Measurements from ENCODE around the gene ARHGAP35.

ARHGAP35 gene

DNA sequence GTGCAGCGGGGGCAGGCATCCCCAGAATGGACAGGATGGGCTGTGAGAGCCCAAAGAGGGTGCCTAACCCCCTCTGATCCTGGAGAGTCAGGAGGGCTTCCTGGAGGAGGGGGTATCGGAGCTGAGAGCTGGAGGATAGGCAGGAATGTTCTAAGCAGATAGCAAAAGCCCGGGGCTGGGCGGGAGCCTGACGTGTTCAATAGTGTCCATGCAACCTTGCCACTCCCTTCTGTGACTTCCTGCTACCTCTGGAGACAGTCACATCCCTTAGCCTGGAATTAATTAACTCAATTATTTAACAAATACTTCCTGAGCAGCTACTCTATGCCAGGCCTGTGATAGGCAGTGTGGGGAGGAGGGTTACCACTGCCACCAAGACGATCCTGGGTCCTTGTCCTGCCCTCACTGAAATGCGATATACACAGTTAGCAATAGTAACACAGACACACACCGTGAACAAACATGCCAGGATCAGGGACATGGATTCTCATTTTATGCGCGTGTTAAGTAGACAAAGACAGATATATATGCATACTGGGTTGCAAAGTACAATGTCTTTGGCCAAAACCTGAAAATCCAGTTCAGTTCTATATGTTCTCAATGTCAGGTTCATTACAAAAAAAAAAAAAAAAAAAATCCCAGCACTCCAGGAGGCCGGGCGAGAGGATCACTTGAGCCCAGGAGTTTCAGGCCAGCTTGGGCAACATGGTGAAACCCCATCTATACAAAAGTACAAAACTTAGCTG lies 20.9 kb upstream of the ARHGAP35 start:
- TF ChIP-seq SP1 (IDR thresholded peaks at IDR 0.05) = no peak
- no peak for TF ChIP-seq ELF4 (IDR thresholded peaks at IDR 0.05)
- no peak for TF ChIP-seq LEF1 (IDR thresholded peaks at IDR 0.05; ENCODE audit: borderline replicate concordance)
- TF ChIP-seq NFRKB (IDR thresholded peaks at IDR 0.05) = no peak
- TF ChIP-seq, protein P1, sequence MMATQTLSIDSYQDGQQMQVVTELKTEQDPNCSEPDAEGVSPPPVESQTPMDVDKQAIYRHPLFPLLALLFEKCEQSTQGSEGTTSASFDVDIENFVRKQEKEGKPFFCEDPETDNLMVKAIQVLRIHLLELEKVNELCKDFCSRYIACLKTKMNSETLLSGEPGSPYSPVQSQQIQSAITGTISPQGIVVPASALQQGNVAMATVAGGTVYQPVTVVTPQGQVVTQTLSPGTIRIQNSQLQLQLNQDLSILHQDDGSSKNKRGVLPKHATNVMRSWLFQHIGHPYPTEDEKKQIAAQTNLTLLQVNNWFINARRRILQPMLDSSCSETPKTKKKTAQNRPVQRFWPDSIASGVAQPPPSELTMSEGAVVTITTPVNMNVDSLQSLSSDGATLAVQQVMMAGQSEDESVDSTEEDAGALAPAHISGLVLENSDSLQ (IDR thresholded peaks at IDR 0.05) = no peak
- no peak for TF ChIP-seq FOXA1 (IDR thresholded peaks at IDR 0.05)
- TF ChIP-seq FOXM1 (IDR thresholded peaks at IDR 0.05; ENCODE audit: borderline replicate concordance) = no peak
- no peak for TF ChIP-seq CTBP1 (IDR thresholded peaks at IDR 0.05; ENCODE audit: borderline replicate concordance)
- no peak for TF ChIP-seq L3MBTL2 (conservative IDR thresholded peaks at IDR 0.05)
- no peak for TF ChIP-seq ZNF384 (IDR thresholded peaks at IDR 0.05)
- POLR2A ChIA-PET = interaction anchor here (1.0 to 4.8 kb wide), 3 partner anchors 52 to 86 kb away, joined by 3 to 20 read pairs (median 12); partner anchors contain the start of gene SLC1A5
- CTCF ChIA-PET = interaction anchor here (0.7 to 3.5 kb wide), 14 partner anchors 10 to 173 kb away, joined by 3 to 30 read pairs (median 4); partner anchors contain the start of gene AP2S1
- no peak for DNase-seq (ENCODE audit: extremely low spot score)

DNA sequence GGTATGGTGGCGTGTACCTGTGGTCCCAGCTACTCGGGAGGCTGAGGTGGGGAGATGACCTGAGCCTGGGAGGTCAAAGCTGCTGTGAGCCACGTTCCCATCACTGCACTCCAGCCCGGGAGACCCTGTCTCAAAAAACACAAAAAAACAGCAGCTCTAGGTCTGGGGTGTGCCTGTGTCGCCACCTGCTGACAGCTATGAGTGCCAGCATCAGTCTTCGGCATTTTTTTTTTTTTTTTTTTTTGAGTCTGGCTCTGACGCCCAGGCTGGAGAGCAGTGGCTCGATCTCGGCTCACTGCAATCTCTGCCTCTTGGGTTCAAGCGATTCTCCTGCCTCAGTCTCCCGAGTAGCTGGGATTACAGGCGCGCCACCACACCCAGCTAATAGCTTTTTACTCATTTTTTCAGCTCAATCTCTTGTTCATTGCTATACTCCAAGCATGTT lies 20.3 kb upstream of the ARHGAP35 start:
- peak; percentile 69 for DNase-seq (ENCODE audit: extremely low spot score)
- ChIA-PET CTCF (interaction anchor here (0.7 to 3.5 kb wide), 15 partner anchors 10 to 300 kb away, joined by 3 to 30 read pairs (median 4); partner anchors contain the start of gene AP2S1), POLR2A (interaction anchor here (1.0 to 4.8 kb wide), 3 partner anchors 53 to 87 kb away, joined by 3 to 20 read pairs (median 12); partner anchors contain the start of gene SLC1A5)
- TF ChIP-seq TARDBP (IDR thresholded peaks at IDR 0.05) (no peak), L3MBTL2 (conservative IDR thresholded peaks at IDR 0.05) (no peak), ZNF384 (IDR thresholded peaks at IDR 0.05) (peak; percentile 99)

DNA sequence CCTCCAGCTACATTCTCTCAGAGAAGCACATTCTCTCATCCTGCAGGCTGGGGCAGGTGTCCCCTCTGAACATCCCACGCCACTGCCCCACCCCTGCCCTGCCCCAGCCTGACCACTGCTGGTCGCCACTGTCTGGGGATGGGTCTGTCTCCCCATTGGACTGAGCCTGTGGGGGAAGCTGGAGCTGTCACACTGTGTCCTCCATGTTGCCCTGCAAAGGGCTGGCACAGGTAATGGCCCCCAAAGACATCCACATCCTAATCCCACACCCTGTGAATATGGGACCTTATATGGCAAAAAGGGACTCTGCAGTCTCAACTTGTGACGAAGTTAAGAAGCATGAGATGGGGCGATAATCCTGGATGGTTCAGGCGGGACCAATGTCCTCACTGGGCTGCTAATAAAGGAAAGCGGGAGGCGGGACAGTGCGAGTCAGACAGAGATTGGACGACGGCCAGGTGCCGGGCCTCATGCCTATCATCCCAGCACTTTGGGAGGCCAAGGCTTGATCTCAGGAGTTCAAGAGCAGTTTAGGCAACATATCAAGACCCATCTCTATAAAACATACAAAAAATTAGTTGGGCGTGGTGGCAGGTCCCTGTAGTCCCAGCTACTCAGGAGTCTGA lies 19.2 kb upstream of the ARHGAP35 start:
- TF ChIP-seq LEF1 (IDR thresholded peaks at IDR 0.05; ENCODE audit: borderline replicate concordance) (no peak), ELF4 (IDR thresholded peaks at IDR 0.05) (no peak), L3MBTL2 (conservative IDR thresholded peaks at IDR 0.05) (no peak)
- CTCF ChIA-PET = interaction anchor here (0.7 to 3.5 kb wide), 7 partner anchors 9 to 150 kb away, joined by 3 to 30 read pairs (median 6); partner anchors contain the start of gene AP2S1
- POLR2A ChIA-PET = interaction anchor here (1.2 to 4.8 kb wide), 3 partner anchors 54 to 87 kb away, joined by 3 to 20 read pairs (median 12); partner anchors contain the start of gene SLC1A5

DNA sequence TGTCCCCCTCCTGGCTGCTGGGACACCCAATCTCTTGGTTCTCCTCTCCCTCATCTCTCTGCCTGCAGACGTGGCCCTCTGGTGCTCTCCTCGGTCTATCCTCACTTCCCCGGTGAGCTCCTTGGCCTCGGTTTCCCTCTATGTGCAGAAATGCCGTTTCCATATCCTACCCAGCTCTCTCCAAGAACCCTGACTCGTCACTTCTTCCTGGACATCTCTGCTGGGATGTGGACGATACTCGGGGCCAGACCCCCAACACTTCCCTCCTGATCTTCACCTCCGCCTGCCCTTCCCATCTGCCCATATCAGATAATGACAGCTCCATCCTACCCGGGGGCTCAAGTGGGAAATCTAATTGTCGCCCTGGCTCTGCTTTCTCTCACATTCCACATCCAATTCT lies 18.0 kb upstream of the ARHGAP35 start:
- POLR2A ChIA-PET = interaction anchor here (4.8 kb wide), 1 partner anchor 58 kb away, joined by 20 read pairs; no protein-coding TSS in a partner anchor
- CTCF ChIA-PET = interaction anchor here (1.1 kb wide), 1 partner anchor 76 kb away, joined by 3 read pairs; no protein-coding TSS in a partner anchor
- DNase-seq (ENCODE audit: extremely low spot score) = no peak
- no peak for TF ChIP-seq ARNT (IDR thresholded peaks at IDR 0.05)
- TF ChIP-seq HDGF (IDR thresholded peaks at IDR 0.05; ENCODE audit: borderline replicate concordance) = no peak
- no peak for TF ChIP-seq LEF1 (IDR thresholded peaks at IDR 0.05; ENCODE audit: borderline replicate concordance)
- TF ChIP-seq, protein P1 (IDR thresholded peaks at IDR 0.05) = no peak
- TF ChIP-seq ELF4 (IDR thresholded peaks at IDR 0.05) = no peak
- TF ChIP-seq SUZ12 (IDR thresholded peaks at IDR 0.05) = no peak
- TF ChIP-seq TARDBP (IDR thresholded peaks at IDR 0.05) = no peak
- no peak for TF ChIP-seq FOXM1 (IDR thresholded peaks at IDR 0.05; ENCODE audit: borderline replicate concordance)
- no peak for TF ChIP-seq FOXA1 (IDR thresholded peaks at IDR 0.05)
- no peak for TF ChIP-seq L3MBTL2 (conservative IDR thresholded peaks at IDR 0.05)
- TF ChIP-seq FOXK2 (IDR thresholded peaks at IDR 0.05) = no peak
- no peak for TF ChIP-seq NFRKB (IDR thresholded peaks at IDR 0.05)
- no peak for TF ChIP-seq ZNF384 (IDR thresholded peaks at IDR 0.05)
- no peak for TF ChIP-seq CTBP1 (IDR thresholded peaks at IDR 0.05; ENCODE audit: borderline replicate concordance)
- TF ChIP-seq SP1 (IDR thresholded peaks at IDR 0.05) = no peak

More for the DNA sequence above, 19.2 kb upstream of the ARHGAP35 start:
- no peak for DNase-seq (ENCODE audit: extremely low spot score)

DNA sequence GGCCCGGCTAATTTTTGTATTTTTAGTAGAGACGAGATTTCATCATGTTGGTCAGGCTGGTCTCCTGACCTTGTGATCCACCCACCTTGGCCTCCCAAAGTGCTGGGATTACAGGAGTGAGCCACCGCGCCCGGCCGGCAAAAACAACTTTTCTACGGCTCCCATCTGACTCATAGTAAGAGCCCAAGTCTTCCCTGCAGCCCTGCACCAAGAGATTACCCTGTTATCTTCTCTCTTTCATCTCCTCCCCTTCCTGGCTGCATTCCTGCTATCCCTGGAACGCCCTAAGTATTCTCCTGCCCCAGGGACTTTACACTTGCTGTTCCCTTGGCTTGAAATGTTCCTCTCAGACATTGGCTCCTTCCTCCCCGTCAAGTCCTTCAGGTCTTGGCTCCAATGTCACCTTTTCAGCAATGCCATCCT lies 16.7 kb upstream of the ARHGAP35 start:
- TF ChIP-seq L3MBTL2 (conservative IDR thresholded peaks at IDR 0.05) = no peak
- no peak for TF ChIP-seq LEF1 (IDR thresholded peaks at IDR 0.05; ENCODE audit: borderline replicate concordance)
- TF ChIP-seq ELF4 (IDR thresholded peaks at IDR 0.05) = no peak
- TF ChIP-seq FOXA1 (IDR thresholded peaks at IDR 0.05) = no peak
- TF ChIP-seq, protein P1 (IDR thresholded peaks at IDR 0.05) = no peak
- TF ChIP-seq CTBP1 (IDR thresholded peaks at IDR 0.05; ENCODE audit: borderline replicate concordance) = no peak
- no peak for TF ChIP-seq BHLHE40 (IDR thresholded peaks at IDR 0.05; ENCODE audit: borderline replicate concordance)
- no peak for TF ChIP-seq FOXM1 (IDR thresholded peaks at IDR 0.05; ENCODE audit: borderline replicate concordance)
- no peak for TF ChIP-seq SP1 (IDR thresholded peaks at IDR 0.05)
- TF ChIP-seq NFRKB (IDR thresholded peaks at IDR 0.05) = no peak
- TF ChIP-seq ARNT (IDR thresholded peaks at IDR 0.05) = no peak
- no peak for TF ChIP-seq ZNF384 (IDR thresholded peaks at IDR 0.05)
- TF ChIP-seq SUZ12 (IDR thresholded peaks at IDR 0.05) = no peak
- TF ChIP-seq HDGF (IDR thresholded peaks at IDR 0.05; ENCODE audit: borderline replicate concordance) = no peak
- no peak for TF ChIP-seq TARDBP (IDR thresholded peaks at IDR 0.05)
- no peak for DNase-seq (ENCODE audit: extremely low spot score)
- CTCF ChIA-PET = interaction anchor here (0.6 kb wide), 1 partner anchor 86 kb away, joined by 3 read pairs; no protein-coding TSS in a partner anchor
- POLR2A ChIA-PET = no interaction called here
